Left lung (tissue), 10 donors: ENCODE results near the gene RASA3. TPM values are rescaled to one million over a fixed set of nuclear protein-coding genes. Genes with fewer than 3 reads are reported as not detected.
"Not testable (repeated sequence)": the region's sequence is repeated elsewhere in the genome, so short reads cannot be mapped to it uniquely, and the experiment has no call there.

Experiments used
- ATAC-seq: fragments of 200-7000 bp; cut with Tn5 transposase; one replicate; pipeline ENCODE4 v1.9.1; 2020; ENCODE audit warnings: moderate library complexity
- DNase-seq, 4 donors: peaks; one replicate each; pipeline ENCODE4 v3.0.0-alpha.2; 2013 to 2020
- H3K27ac ChIP-seq, 2 donors: fragments of 200-600 bp; sonication (generic) in 1 of 2; one replicate each; pipeline versions ENCODE4 v1.5.0 to v1.8.0; 2020 to 2021
- H3K27me3 ChIP-seq, 2 donors: fragments of 200-600 bp; sonication (generic) in 1 of 2; one replicate each; pipeline versions ENCODE4 v1.5.0 to v1.8.0; 2020 to 2021
- H3K36me3 ChIP-seq, 2 donors: fragments of 200-600 bp; sonication (generic) in 1 of 2; one replicate each; pipeline versions ENCODE4 v1.5.0 to v1.8.0; 2020 to 2021
- H3K4me1 ChIP-seq, 2 donors: fragments of 200-600 bp; one replicate each; pipeline ENCODE4 v1.8.0; 2021
- H3K4me3 ChIP-seq, 2 donors: fragments of 200-600 bp; sonication (generic) in 1 of 2; one replicate each; pipeline versions ENCODE4 v1.5.0 to v1.8.0; 2020 to 2021; ENCODE audit warnings: mild to moderate bottlenecking in 1 of 2
- H3K9me3 ChIP-seq, 2 donors: fragments of 200-600 bp; sonication (generic) in 1 of 2; one replicate each; pipeline versions ENCODE4 v1.5.0 to v1.8.0; 2020 to 2021
- CTCF ChIP-seq, 2 donors: fragments of 200-600 bp; sonication (generic) in 1 of 2; IDR thresholded peaks; one replicate each; pipeline versions ENCODE4 v1.5.0 to v1.8.0; 2021; ENCODE audit warnings: antibody characterized with exemption in 2 of 2
- intact Hi-C, 2 donors: fragments of 100-400 bp; cut with DNase I; formaldehyde crosslinking; loops; one replicate each; pipeline versions ENCODE4 v1.11.2 to v1.14.2; 2022
- polyA plus RNA-seq, 6 donors: library from polyadenylated mRNA; unstranded; fragments of 120-200 nt; gene quantifications; one replicate each; pipeline ENCODE4 v1.2.1, GENCODE V29; 2013; ENCODE audit not compliant: insufficient read length in 6 of 6
- total RNA-seq, 2 donors: library from RNA; stranded (reverse); fragmentation: NEBNext Ultra II Directional; extraction: Animal tissue kit (Norgen Biotek cat#: 25700); gene quantifications; one replicate each; pipeline ENCODE4 v1.2.1, GENCODE V29; 2021
- donor health status: DM: no; HTN: yes; CAD: no.
- donor health status: DM: no; HTN: no; CAD: no.

Gene RASA3
- total and polyA plus RNA-seq, 8 donors, result 11.4 to 22.2 (median 12.7) TPM

GRCh38 chr13:114102131-114102520 is 30.3 kb downstream of the RASA3 start:
- Histone ChIP-seq H3K4me3 (no peak overlapping the region), H3K4me1 (peaks cover 0 to 25% of the 10 kb centered on the region in 2 donors), H3K27ac (no peak overlapping the region), H3K9me3 (no peaks in the 10 kb centered on the region), H3K27me3 (no peaks in the 10 kb centered on the region), H3K36me3 (no peaks in the 10 kb centered on the region)
- ATAC-seq (no peak), DNase-seq (peak in 1 of 4 donors; percentile 29)
- TF ChIP-seq CTCF (IDR thresholded peaks at IDR 0.05), result no peak
- intact Hi-C loops, result no loop called here

- no peak overlapping the region for H3K4me3 ChIP-seq
- TF ChIP-seq CTCF (IDR thresholded peaks at IDR 0.05), result no peak
- intact Hi-C loops, result no loop called here
- H3K27me3 ChIP-seq, result no peaks in the 10 kb centered on the region
- no peaks in the 10 kb centered on the region for H3K9me3 ChIP-seq
- DNase-seq (peak in 2 of 4 donors; percentile 32 to 71), ATAC-seq (no peak)
- no peaks in the 10 kb centered on the region for H3K36me3 ChIP-seq
- H3K4me1 ChIP-seq, result peaks cover 0 to 19% of the 10 kb centered on the region in 2 donors
- no peak overlapping the region for H3K27ac ChIP-seq
Observed at GRCh38 chr13:114101358-114102130, 30.9 kb downstream of the RASA3 start.

- ATAC-seq (no peak), DNase-seq (peak in 3 of 4 donors; percentile 32 to 75 (median 37))
- H3K9me3 ChIP-seq, result no peaks in the 10 kb centered on the region
- no peak overlapping the region for H3K4me3 ChIP-seq
- no peaks in the 10 kb centered on the region for H3K27me3 ChIP-seq
- intact Hi-C loops, result no loop called here
- H3K27ac ChIP-seq, result no peak overlapping the region
- no peak for TF ChIP-seq CTCF (IDR thresholded peaks at IDR 0.05)
- H3K36me3 ChIP-seq, result no peaks in the 10 kb centered on the region
- peaks cover 0 to 19% of the 10 kb centered on the region in 2 donors for H3K4me1 ChIP-seq
Observed at GRCh38 chr13:114100446-114101357, 31.7 kb downstream of the RASA3 start.

GRCh38 chr13:114099918-114100445 is 32.4 kb downstream of the RASA3 start:
- DNase-seq (peak in 2 of 4 donors; percentile 22 to 76), ATAC-seq (peak; percentile 8)
- intact Hi-C loops, result no loop called here
- H3K36me3 ChIP-seq, result no peaks in the 10 kb centered on the region
- H3K4me1 ChIP-seq, result peaks cover 0 to 19% of the 10 kb centered on the region in 2 donors
- no peak for TF ChIP-seq CTCF (IDR thresholded peaks at IDR 0.05)
- H3K27ac ChIP-seq, result no peak overlapping the region
- H3K4me3 ChIP-seq, result no peak overlapping the region
- H3K9me3 ChIP-seq, result no peaks in the 10 kb centered on the region
- H3K27me3 ChIP-seq, result no peaks in the 10 kb centered on the region

- DNase-seq, result peak in 2 of 4 donors; percentile 47 to 54
- Histone ChIP-seq H3K9me3 (no peaks in the 10 kb centered on the region), H3K4me1 (peaks cover 0 to 19% of the 10 kb centered on the region in 2 donors), H3K27ac (no peak overlapping the region), H3K4me3 (no peak overlapping the region), H3K27me3 (no peaks in the 10 kb centered on the region), H3K36me3 (no peaks in the 10 kb centered on the region)
- ATAC-seq, result peak; percentile 59
- intact Hi-C loops, result no loop called here
- TF ChIP-seq CTCF (IDR thresholded peaks at IDR 0.05), result no peak
Observed at GRCh38 chr13:114099191-114099590, 33.2 kb downstream of the RASA3 start.

GRCh38 chr13:114098689-114099056 is 33.8 kb downstream of the RASA3 start:
- H3K9me3 ChIP-seq, ATAC-seq, H3K27me3 ChIP-seq, H3K4me3 ChIP-seq, intact Hi-C loops, DNase-seq, H3K36me3 ChIP-seq, H3K27ac ChIP-seq: not testable (repeated sequence)
- H3K4me1 ChIP-seq, result peaks cover 0 to 19% of the 10 kb centered on the region in 2 donors
